Inflammatory macrophage (primary cell): ENCODE data around the gene NFX1.

Source experiments
- DNase-seq, 2 donors: peaks; one replicate each; pipeline ENCODE4 v3.0.0-alpha.2; 2020 to 2022

Gene NFX1

DNA sequence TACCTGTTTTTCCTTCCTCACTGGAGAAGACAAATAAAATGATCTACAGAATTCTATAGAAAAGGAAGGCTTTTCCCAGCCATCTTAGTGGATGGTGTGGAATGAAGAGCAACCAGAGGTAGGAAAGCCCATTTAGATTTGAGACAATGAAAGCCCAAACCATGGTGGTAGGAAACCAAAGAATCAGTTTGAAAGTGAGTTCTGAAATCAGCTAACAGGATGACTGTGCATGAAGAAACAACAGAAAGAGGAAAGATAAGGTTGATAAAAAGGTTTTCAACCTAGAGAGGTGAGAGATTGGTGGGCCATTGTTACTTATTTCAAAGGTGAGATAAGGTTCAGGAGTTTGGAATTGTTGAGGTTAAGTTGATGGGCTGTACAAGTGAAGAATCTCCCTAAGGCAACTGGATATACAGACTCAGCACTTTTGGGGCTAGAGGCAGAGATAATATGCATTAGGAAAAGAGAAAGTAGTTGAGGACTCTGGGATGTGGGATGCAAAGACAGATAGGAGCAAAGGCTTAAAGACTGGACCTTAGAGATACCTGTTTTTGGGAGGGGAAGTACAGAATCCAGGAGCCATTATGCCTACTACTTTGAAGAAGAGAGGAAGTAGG, 23.1 kb upstream of the NFX1 start:
- DNase-seq: no peak

DNA sequence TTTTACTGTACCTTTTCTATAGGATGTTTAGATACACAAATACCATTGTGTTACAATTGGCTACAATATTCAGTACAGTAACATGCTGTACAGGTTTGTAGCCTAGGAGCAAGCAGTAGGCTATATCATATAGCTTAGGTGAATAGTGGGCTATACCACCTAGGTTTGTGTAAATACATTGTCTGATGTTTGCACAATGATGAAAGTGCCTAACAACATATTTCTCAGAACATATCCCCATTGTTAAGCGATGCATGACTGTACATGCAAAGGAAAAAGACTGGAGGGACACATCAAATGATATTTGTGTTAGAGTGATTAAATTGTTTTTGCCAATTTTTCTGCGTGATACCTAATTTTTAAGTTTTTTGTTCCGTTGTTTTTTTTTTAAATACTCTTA, 20.2 kb upstream of the NFX1 start:
- no peak for DNase-seq

DNA sequence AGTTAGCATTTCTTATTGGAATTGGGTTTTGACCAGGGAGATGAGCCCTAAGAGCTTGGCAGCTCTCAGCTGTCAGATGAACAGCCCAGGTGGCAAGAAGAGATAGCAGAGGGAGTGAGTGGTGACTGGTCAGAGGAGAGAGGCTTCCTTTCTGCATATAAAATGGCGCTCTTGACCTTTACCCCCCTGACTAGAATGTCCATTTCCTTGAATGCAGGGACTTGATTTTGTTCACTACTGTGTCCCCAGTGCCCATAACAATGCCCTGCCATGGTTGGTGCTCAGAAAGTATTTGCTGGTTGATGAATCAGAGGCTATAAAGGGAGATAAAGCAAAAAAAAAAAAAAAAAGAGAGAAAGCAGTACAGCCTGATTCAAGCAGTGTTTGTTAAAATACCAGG, 18.3 kb upstream of the NFX1 start:
- no peak for DNase-seq

DNA sequence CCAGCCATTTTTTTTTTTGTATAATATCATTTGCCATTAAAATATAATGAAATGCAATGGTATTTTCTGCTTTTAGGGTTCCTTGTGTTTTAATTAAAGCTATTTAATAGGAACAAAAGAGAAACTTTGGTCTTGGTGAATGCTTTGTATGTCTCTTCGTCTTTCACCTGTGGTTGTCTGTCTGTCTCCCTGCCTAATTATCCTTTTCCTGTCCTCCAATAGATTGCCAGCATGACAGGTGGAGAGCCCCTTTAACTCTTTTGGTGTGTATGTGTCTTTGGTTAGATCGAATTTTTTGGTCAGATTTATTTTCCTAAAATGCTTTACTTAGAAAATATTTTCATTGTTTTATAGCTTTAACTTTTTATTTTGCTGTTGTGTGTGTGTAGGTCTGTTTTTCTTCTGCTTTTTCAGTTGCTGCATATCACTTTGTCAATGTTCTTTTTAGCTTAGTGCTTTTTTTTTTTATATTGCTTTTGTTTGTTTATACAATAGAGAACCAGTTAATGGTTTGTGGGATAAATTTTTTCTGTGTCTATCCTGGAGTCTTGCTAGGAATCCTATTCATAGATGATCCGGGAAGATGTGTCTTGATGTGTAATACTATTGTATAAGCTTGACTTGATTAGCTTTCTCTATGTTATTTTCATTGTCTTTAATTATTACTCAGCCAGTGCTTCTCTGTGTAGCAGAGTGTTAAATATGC, 16.9 kb upstream of the NFX1 start:
- DNase-seq: no peak

DNA sequence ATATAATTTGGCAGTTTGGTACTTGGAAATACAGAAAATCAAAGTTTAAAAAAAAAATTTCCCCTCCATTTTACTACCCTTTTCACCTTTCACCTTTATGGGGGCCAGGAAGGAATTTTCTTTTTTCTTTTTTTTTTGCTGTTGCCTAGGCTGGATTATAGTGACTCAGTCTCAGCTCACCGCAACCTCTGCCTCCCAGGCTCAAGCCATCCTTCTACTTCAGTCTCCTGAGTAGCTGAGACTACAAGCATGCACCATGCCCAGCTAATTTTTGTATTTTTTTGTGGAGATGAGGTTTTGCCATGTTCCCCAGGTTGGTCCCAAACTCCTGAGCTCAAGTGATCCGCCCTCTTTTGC, 16.4 kb upstream of the NFX1 start:
- no peak for DNase-seq

DNA sequence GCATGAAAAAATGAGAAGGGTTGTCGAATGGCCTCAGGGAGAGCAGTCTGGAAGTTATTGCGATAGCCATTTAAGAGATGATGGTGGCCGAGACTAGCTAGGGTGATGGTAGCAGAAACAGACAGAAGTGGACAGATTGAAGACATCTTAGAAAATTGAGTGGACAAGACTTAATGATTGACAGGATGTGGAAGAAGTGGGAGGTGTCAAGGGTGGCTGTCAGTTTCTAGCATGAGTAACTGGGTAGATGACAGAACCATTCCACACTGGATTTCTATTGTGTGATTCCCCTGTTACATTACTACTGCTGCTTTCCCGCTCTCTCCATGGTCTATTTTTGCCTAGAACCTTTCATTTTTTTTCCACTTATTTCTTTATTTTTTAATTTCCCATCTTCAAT, 12.8 kb upstream of the NFX1 start:
- DNase-seq: no peak

DNA sequence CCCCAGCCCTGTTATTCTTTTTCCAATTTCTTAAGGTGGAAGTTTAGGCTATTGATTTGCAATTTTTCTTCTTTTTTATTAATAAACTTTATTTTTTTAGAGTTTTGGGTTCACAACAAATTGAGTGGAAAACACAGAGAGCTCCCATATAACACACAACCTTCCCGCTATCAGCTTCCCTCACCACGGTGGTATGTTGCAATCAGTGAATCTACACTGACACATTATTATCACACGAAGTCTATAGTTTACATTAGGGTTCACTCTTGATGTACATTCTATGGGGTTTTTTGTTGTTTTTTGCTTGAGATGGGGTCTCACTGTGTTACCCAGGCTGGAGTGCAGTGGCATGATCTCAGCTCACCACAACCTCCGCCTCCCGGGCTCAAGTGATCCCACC, 4.8 kb upstream of the NFX1 start:
- no peak for DNase-seq

DNA sequence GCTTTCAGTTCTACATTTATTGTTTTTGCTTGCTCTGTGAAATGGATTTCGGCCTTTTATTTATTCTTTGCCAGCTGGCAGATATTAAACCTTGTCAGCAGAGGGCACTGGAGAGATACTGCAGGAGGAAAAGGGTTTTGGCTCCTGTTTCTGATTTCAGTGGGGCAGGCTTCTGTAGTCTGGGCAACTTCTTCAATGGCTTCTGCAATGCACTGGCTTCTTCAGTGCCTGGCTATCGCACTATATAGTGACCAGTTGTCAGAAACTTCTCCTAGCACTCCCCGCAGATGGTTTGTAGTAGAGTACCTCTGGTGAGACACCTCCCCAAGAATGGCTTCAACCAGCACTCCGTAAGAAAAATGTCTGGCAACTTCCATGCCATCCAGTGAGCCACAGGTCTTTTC, 3.2 kb upstream of the NFX1 start:
- peak; percentile 77 to 81 for DNase-seq

DNA sequence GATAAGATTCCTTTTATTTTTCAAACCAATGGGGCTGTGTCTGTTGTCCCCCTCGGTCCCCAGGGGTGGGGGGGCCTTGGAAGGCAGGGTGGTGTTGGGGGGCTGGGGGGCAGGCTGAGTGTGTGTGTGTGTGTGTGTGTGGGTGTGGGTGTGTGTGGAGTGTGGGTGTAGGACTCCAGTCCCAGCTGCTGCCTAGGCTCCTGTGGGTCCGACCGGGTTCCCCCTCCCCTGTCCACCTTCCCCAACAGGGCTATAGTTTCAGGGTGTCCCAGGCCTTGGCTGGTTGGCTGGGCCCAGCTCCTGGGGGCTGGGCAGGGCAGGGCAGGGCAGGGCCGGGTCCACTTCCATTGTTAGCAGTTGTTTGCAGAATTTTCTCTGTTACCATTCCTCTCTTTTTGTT, 2.1 kb upstream of the NFX1 start:
- DNase-seq: no peak

DNA sequence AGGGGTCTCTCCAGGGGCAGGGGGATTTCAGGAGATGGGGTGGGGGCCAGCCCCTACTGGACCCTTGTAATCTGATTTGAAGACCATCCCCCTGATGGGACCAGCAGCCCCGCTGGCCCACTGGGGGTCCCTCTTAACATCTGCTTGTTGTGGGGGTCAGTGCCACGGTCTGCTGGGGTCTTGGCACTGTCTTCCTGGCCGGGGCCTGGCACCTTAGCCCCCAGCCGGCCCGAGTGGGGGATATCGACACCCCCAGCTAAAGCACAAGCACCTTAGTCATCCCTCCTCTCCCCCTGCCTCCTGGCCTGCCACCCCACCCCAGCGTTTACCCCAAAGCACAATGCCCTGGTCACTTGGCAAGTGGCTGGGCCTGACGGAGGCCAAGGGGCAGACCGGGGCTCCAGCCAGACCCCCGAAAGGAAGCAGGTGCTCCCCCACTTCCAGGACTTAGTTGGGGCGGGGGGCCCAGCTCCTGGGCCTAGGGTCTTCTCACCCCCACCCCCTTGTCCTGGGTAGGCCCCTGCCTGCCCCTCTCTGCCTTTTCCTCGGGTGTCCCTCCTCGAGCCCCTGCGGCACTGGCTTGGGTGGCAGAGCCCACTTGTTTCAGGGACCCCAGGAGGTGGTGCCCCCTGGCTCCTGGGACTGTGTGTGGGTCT, 1.4 kb upstream of the NFX1 start:
- DNase-seq: no peak

DNA sequence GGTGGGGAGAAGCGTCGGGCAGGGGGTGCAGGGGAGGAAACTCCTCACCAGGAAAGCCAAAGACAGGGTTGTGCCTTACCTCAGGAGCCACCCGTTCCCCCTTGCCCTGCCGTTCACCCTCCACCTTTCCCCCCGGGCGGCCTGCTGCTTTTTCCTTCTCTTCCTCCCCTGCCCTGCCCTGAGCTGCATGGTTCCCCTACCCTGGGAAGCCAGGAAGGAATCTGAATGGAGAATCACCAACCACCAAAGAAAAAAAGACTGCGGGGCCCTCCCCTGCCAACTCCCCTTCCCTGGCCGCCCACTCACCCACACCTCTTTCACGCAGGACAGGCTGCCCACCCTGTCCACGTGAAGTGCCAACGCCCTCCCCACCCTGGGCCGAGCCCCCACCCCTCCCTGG, 820 bp upstream of the NFX1 start:
- peak; percentile 20 to 49 for DNase-seq

DNA sequence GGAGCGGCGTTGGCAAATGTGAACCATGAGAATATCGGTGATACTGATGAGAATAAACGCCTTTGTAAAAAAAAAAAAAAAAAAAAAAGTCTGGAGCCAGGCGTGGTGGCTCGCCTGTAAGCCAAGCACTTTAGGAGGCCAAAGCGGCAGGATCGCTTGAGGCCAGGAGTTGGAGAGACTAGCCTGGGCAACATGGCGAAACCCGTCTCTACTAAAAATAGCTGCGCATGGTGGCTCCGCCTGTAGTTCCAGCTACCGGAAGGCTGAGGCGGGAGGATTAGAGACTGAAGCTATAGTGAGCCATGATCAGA, 425 bp upstream of the NFX1 start:
- no peak for DNase-seq

DNA sequence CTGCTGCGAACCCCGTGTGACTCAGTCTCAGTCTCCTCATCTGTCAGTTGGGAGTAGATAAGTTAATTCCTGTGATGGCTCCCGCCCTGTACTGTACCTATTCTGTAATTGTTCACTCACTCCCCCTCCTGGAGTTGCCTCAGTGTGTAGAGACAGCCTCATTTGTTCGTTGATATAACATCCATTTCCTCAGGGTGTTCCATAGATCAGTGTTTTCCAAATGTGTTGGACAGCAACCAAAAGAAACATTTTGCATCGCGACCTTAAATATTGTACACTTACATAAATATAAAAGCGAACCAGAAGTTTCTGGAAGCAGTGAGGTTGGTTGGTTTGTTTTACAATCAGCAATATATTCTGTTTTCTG, 698 bp downstream of the NFX1 start:
- no peak for DNase-seq

DNA sequence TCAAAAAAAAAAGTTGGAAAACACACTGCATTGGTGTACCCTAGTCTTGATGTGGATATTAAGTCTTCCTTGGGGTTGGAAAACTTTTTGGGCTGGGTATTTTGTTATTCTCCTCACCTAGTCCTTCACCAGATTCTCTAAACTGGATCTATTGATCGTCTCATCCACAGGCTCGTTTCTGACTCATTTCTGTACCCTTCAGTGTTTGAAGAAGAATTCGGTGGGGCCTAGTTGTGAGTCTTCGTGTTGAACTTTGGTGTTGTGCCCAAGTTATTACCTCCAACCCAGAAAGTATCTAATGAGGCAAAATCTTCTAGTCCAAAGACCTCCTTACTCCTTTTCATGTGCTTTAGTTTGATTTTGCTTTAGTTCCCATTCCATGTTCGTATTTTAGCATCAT, 1.6 kb downstream of the NFX1 start:
- no peak for DNase-seq

DNA sequence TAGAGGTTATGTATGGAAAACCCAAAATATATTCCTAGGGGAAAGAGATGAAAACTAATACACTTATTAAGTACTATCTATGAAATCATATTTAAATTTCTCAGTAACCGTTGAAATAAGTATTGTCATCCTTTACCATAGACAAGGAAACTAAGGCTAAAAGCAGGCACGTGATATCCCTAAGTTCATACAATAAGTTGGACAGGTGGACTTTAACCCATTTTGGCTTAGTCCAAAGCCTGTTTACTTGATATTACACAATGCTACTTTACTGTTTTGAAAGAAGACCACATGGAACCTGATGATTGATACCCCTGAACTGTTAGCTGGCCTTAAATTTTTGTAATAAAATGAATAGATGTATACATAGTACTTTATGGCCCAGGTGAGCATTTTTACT, 3.5 kb downstream of the NFX1 start:
- no peak for DNase-seq

DNA sequence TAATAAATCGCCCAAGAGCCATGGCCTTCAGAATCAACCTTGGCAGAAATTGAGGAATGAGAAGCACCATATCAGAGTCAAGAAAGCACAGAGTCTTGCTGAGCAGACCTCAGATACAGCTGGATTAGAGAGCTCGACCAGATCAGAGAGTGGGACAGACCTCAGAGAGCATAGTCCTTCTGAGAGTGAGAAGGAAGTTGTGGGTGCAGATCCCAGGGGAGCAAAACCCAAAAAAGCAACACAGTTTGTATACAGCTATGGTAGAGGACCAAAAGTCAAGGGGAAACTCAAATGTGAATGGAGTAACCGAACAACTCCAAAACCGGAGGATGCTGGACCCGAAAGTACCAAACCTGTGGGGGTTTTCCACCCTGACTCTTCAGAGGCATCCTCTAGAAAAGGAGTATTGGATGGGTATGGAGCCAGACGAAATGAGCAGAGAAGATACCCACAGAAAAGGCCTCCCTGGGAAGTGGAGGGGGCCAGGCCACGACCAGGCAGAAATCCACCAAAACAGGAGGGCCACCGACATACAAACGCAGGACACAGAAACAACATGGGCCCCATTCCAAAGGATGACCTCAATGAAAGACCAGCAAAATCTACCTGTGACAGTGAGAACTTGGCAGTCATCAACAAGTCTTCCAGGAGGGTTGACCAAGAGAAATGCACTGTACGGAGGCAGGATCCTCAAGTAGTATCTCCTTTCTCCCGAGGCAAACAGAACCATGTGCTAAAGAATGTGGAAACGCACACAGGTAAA, 4.5 kb downstream of the NFX1 start:
- DNase-seq: no peak

DNA sequence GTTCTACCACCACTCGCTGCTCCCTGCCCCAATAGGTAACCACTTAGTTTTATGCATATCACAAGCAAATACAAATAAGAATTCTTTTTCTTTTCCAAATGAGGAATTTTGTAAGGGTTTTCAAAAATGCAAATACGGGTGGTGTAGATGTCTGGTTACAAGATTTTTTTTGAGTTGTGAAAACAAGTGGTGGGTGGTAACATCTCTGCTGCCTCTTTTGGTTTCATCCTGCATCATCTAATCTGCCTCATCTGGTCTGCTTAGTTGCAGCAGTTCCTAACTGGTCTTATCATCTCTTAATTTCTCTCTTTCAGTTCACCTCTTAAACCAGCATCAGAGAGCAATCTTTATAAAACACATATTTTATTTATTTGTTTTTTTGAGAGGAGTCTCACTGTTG, 5.3 kb downstream of the NFX1 start:
- DNase-seq: peak; percentile 10 to 34

DNA sequence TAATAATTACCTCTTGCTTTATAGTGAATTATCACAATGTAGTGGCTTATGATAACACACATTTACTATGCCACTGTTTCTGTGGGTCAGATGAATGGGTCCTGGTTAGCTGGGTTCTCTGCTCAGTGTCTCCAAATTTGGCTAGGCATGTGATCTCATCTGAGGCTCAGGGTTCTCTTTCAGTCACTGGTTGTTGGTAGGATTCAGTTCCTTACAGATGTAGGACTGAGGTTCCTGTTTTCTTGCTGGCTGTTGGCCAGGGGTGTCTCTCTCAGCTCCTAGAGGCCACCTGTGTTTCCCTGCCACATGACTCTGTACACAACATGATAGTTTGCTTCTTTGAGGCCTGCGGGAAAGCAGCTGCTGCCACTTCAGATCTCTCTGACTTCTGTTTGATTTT, 7.1 kb downstream of the NFX1 start:
- DNase-seq: peak; percentile 76 to 87

DNA sequence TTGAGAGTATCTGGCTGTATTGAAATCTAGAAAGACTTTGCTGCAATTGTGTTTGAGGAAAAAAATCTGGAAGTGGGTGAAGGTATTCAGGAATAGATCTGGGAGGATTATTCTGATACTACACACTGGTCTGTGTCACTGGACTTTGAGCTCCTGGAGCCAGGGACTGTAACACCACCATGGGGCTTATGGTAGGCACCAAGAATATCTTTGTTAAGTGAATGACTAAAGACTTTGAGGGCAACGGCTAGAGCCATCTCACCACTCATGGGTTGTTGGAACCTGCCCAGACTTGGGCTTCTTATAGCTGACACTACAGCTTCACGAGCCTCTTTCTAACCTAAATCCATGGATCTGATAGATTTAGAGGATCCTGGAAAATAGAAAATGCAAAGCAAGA, 10.2 kb downstream of the NFX1 start:
- no peak for DNase-seq

DNA sequence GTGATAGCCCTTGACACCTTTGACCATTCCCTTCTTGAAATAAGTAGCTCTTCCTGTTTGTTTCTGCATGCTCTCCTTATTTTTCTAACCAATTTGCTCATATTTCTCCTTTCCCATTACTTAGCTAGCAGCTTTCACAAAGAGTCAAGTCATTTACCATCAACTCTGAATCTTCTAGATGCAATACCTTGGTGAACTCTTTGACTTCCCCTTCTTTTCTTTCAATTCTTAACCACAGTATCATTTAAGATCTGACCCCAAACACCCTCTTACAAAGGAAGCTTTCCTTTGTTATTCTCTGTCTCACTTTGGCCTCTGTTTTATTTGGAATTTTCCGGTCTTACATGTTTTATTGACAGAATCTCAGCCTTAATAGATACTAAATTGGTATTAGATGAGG, 14.0 kb downstream of the NFX1 start:
- no peak for DNase-seq

DNA sequence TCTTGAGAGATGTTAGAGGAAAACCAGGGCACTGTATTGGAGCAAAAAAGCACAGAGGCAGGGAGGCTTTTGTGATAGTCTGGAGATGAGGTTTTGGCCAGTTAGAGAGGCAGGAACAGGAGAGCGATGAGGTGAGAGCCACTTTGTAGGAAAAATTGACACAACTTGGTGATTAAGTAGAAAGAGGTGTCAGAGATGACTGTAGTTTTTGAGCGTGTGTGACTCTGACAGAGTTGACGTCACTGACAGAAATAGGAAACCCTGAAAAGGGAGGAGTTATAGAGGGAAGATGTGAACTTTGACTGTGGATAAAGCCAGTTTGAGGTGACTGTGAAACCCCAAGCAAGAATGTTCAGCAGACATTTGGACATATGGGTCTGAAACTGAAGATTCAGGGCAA, 15.7 kb downstream of the NFX1 start:
- no peak for DNase-seq

DNA sequence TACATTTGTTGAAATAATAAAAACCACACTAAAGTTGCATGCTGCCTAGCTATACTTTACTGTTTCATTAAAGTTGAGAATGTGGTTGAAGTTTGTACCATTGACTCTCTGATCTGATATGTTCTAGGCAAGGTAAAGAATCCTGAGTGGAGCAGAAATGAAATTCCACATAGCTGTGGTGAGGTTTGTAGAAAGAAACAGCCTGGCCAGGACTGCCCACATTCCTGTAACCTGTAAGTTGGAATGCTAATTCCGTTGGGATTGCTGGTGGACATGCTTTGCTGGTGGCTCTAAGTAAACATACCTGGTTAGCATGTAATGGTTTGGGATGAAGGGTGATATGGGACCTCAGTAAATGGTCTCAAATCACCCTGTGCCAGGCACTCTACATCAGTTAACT, 16.8 kb downstream of the NFX1 start:
- no peak for DNase-seq

DNA sequence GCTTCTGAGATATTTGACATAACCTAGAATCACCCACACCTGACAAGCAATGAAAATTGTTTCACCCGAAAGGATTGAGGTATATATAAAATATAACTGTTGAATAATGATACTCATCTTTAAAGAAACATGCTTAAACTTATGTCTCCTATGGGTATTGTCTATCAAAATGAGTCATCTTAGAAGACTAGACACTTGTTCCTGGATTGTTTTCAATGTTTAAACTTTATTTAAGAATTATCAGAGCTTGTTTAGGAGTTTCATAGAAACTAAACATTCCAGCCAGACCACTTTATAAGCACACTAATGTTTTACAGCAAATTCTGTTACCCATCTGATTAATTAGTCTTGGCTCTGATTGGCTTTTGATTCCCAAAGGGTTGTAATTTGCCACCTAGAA, 19.6 kb downstream of the NFX1 start:
- DNase-seq: no peak

DNA sequence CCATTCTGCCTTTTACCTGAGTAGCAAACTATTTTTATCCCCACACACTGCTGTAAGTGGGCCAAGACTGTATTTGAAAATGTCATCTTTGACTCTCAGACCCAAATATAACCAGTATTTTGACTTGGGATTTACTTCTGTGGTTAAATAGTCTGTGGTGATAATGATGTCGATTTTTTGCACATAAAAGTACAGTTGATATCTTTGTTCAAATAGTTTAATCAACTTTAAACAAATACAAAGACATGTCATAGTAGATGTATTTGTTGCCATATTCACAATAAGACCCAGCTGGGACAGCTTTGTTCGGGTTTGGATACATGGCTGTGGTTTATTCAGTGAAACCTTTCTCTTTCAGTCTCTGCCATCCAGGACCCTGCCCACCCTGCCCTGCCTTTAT, 20.4 kb downstream of the NFX1 start:
- DNase-seq: no peak
